ENCODE measurements around the gene NRG3.

NRG3 gene

GRCh38 chr10:81967716-81968115 is 92.7 kb downstream of the NRG3 start:
- no peaks in the 10 kb centered on the region for H4K20me1 ChIP-seq (ENCODE audit: insufficient read depth, low read length)
- H3K9ac ChIP-seq (ENCODE audit: low read length), result no peak overlapping the region
- H3K27me3 ChIP-seq (ENCODE audit: insufficient read depth, low read length), result no peaks in the 10 kb centered on the region
- no peaks in the 10 kb centered on the region for H3F3A ChIP-seq (ENCODE audit: insufficient read depth, low read length)
- no peaks in the 10 kb centered on the region for H3K9me2 ChIP-seq (ENCODE audit: low read depth, low read length)
- no peak for TF ChIP-seq CTCF (IDR thresholded peaks at IDR 0.05; ENCODE audit: low read length)
- no peak for TF ChIP-seq EZH2 (IDR thresholded peaks at IDR 0.05; ENCODE audit: borderline replicate concordance, low read length)
- H3K79me2 ChIP-seq (ENCODE audit: insufficient read depth, low read length), result no peaks in the 10 kb centered on the region
- no peaks in the 10 kb centered on the region for H3K9me3 ChIP-seq (ENCODE audit: low read length)
- H3K27ac ChIP-seq (ENCODE audit: low read depth, low read length, poor library complexity, severe bottlenecking), result no peak overlapping the region
- no peaks in the 10 kb centered on the region for H3K36me3 ChIP-seq (ENCODE audit: insufficient read depth, low read length)
- no peaks in the 10 kb centered on the region for H3K4me1 ChIP-seq (ENCODE audit: insufficient read depth, low read length, severe bottlenecking)
- H3K4me3 ChIP-seq (ENCODE audit: low read depth, low read length, poor library complexity, severe bottlenecking), result no peak overlapping the region
- H3K4me2 ChIP-seq (ENCODE audit: low read length), result no peak overlapping the region
- H2AFZ ChIP-seq (ENCODE audit: low read length), result no peak overlapping the region

- no peaks in the 10 kb centered on the region for H4K20me1 ChIP-seq (ENCODE audit: insufficient read depth, low read length)
- H3K4me3 ChIP-seq (ENCODE audit: low read depth, low read length, poor library complexity, severe bottlenecking), result no peak overlapping the region
- no peak overlapping the region for H2AFZ ChIP-seq (ENCODE audit: low read length)
- no peak overlapping the region for H3K9ac ChIP-seq (ENCODE audit: low read length)
- no peaks in the 10 kb centered on the region for H3F3A ChIP-seq (ENCODE audit: insufficient read depth, low read length)
- no peak overlapping the region for H3K27ac ChIP-seq (ENCODE audit: low read depth, low read length, poor library complexity, severe bottlenecking)
- no peaks in the 10 kb centered on the region for H3K36me3 ChIP-seq (ENCODE audit: insufficient read depth, low read length)
- no peaks in the 10 kb centered on the region for H3K4me1 ChIP-seq (ENCODE audit: insufficient read depth, low read length, severe bottlenecking)
- no peaks in the 10 kb centered on the region for H3K9me3 ChIP-seq (ENCODE audit: low read length)
- TF ChIP-seq CTCF (IDR thresholded peaks at IDR 0.05; ENCODE audit: low read length) (no peak), EZH2 (IDR thresholded peaks at IDR 0.05; ENCODE audit: borderline replicate concordance, low read length) (no peak)
- no peaks in the 10 kb centered on the region for H3K9me2 ChIP-seq (ENCODE audit: low read depth, low read length)
- no peak overlapping the region for H3K4me2 ChIP-seq (ENCODE audit: low read length)
- no peaks in the 10 kb centered on the region for H3K79me2 ChIP-seq (ENCODE audit: insufficient read depth, low read length)
- no peaks in the 10 kb centered on the region for H3K27me3 ChIP-seq (ENCODE audit: insufficient read depth, low read length)
These were observed 94.1 kb downstream of the NRG3 start for GRCh38 chr10:81969136-81969535.

- TF ChIP-seq EZH2 (IDR thresholded peaks at IDR 0.05; ENCODE audit: borderline replicate concordance, low read length) (no peak), CTCF (IDR thresholded peaks at IDR 0.05; ENCODE audit: low read length) (no peak)
- Histone ChIP-seq H3K9me2 (ENCODE audit: low read depth, low read length) (no peaks in the 10 kb centered on the region), H3K4me1 (ENCODE audit: insufficient read depth, low read length, severe bottlenecking) (no peaks in the 10 kb centered on the region), H3F3A (ENCODE audit: insufficient read depth, low read length) (no peaks in the 10 kb centered on the region), H2AFZ (ENCODE audit: low read length) (no peak overlapping the region), H3K4me2 (ENCODE audit: low read length) (no peak overlapping the region), H4K20me1 (ENCODE audit: insufficient read depth, low read length) (no peaks in the 10 kb centered on the region), H3K9me3 (ENCODE audit: low read length) (no peaks in the 10 kb centered on the region), H3K9ac (ENCODE audit: low read length) (no peak overlapping the region), H3K79me2 (ENCODE audit: insufficient read depth, low read length) (no peaks in the 10 kb centered on the region), H3K27me3 (ENCODE audit: insufficient read depth, low read length) (no peaks in the 10 kb centered on the region), H3K36me3 (ENCODE audit: insufficient read depth, low read length) (no peaks in the 10 kb centered on the region), H3K27ac (ENCODE audit: low read depth, low read length, poor library complexity, severe bottlenecking) (no peak overlapping the region), H3K4me3 (ENCODE audit: low read depth, low read length, poor library complexity, severe bottlenecking) (no peak overlapping the region)
These were observed 103.2 kb downstream of the NRG3 start for GRCh38 chr10:81978238-81978637.
